ENCODE results near the gene MAPK11.
"Not testable (repeated sequence)": the region's sequence is repeated elsewhere in the genome, so short reads cannot be mapped to it uniquely, and the experiment has no call there.

Gene MAPK11

GRCh38 chr22:50275181-50276055, 5.2 kb upstream of the MAPK11 start:
- DNase-seq: no peak

- DNase-seq: no peak
Observed at GRCh38 chr22:50274771-50275170, 4.6 kb upstream of the MAPK11 start.

- peak; percentile 30 to 35 for DNase-seq
Observed at GRCh38 chr22:50274311-50274710, 4.1 kb upstream of the MAPK11 start.

- DNase-seq: not testable (repeated sequence)
Observed at GRCh38 chr22:50273781-50274180, 3.6 kb upstream of the MAPK11 start.

- DNase-seq: not testable (repeated sequence)
Observed at GRCh38 chr22:50273352-50273751, 3.2 kb upstream of the MAPK11 start.

- no peak for DNase-seq
Observed at GRCh38 chr22:50272044-50272802, 2.0 kb upstream of the MAPK11 start.

GRCh38 chr22:50271519-50271970, 1.4 kb upstream of the MAPK11 start:
- peak; percentile 53 to 54 for DNase-seq

GRCh38 chr22:50270666-50271394, 650 bp upstream of the MAPK11 start:
- DNase-seq: peak; percentile 62 to 66

- DNase-seq: no peak
Observed at GRCh38 chr22:50269573-50269969, 609 bp downstream of the MAPK11 start.

- no peak for DNase-seq
Observed at GRCh38 chr22:50268655-50269113, 1.5 kb downstream of the MAPK11 start.

GRCh38 chr22:50267591-50268390, 2.4 kb downstream of the MAPK11 start:
- DNase-seq: peak; percentile 48 to 59

- DNase-seq: no peak
Observed at GRCh38 chr22:50266994-50267393, 3.2 kb downstream of the MAPK11 start.

- DNase-seq: no peak
Observed at GRCh38 chr22:50264946-50265669, 5.1 kb downstream of the MAPK11 start.

- DNase-seq: no peak
Observed at GRCh38 chr22:50264104-50264745, 6.0 kb downstream of the MAPK11 start.

- no peak for DNase-seq
Observed at GRCh38 chr22:50262973-50263617, 7.1 kb downstream of the MAPK11 start.

GRCh38 chr22:50262460-50262911, 7.7 kb downstream of the MAPK11 start:
- no peak for DNase-seq

- no peak for DNase-seq
Observed at GRCh38 chr22:50261615-50262459, 8.3 kb downstream of the MAPK11 start, which contains the start of gene MAPK12. Gene MAPK12, minus strand, starts transcription at chr22:50261683. Its CDS starts 174 bp downstream, at chr22:50261509.

- no peak for DNase-seq
Observed at GRCh38 chr22:50260801-50261614, 9.2 kb downstream of the MAPK11 start.
